K562 (cell line): Measurements from ENCODE around the gene LZTS2. TPM values are rescaled to one million over a fixed set of nuclear protein-coding genes. Genes with fewer than 3 reads are reported as not detected.

Source experiments
- BRF2 ChIP-seq: IDR thresholded peaks from 3 replicates; pipeline ENCODE4 v1.6.1; 2011; ENCODE audit warnings: borderline replicate concordance, mild to moderate bottlenecking; ENCODE audit not compliant: insufficient read length, insufficient read depth
- ELF2 ChIP-seq: fragments of 250-450 bp; sonication (Bioruptor Pico); IDR thresholded peaks from 2 replicates; pipeline ENCODE4 v1.5.0; 2021; ENCODE audit warnings: mild to moderate bottlenecking
- FOSL1 ChIP-seq: fragments of 200-800 bp; sonication (Bioruptor generic); conservative IDR thresholded peaks from 2 replicates; pipeline ENCODE4 v1.6.1; 2016; ENCODE audit warnings: missing genetic modification characterization, missing compliant biosample characterization
- HNRNPK ChIP-seq: fragments of 200-400 bp; formaldehyde crosslinking; IDR thresholded peaks from one replicate; pipeline ENCODE4 v1.6.1; 2018; ENCODE audit warnings: mild to moderate bottlenecking, low read depth, low read length; ENCODE audit not compliant: poor library complexity, severe bottlenecking
- MAFG ChIP-seq: fragments of 450-650 bp; conservative IDR thresholded peaks from 2 replicates; pipeline ENCODE4 v1.6.1; 2016; ENCODE audit warnings: missing genetic modification characterization, missing compliant biosample characterization
- MAZ ChIP-seq, 2 experiments: fragments of 450-650 bp in 1 of 2; sonication (generic) in 1 of 2; formaldehyde crosslinking; IDR thresholded peaks in 1 of 2; conservative IDR thresholded peaks in 1 of 2; 2 replicates each; pipeline versions ENCODE4 v1.4.0 to v1.5.0; 2020; ENCODE audit warnings: mild to moderate bottlenecking in 1 of 2, missing genetic modification reagents in 1 of 2
- SPI1 ChIP-seq: IDR thresholded peaks from 2 replicates; pipeline ENCODE4 v1.6.1; 2011; ENCODE audit warnings: low read depth, low read length, control low read depth, borderline replicate concordance
- ZBTB33 ChIP-seq: sonication (generic); formaldehyde crosslinking; IDR thresholded peaks from 2 replicates; pipeline ENCODE4 v1.8.1; 2023; ENCODE audit warnings: mild to moderate bottlenecking, missing genetic modification reagents
- ZNF143 ChIP-seq: sonication (generic); formaldehyde crosslinking; IDR thresholded peaks from 2 replicates; pipeline ENCODE4 v1.9.0; 2022; ENCODE audit warnings: mild to moderate bottlenecking, missing genetic modification reagents
- ZNF398 ChIP-seq: fragments of 250-450 bp; sonication (Bioruptor Pico); IDR thresholded peaks from 2 replicates; pipeline ENCODE4 v1.8.0; 2021; ENCODE audit warnings: moderate library complexity, mild to moderate bottlenecking, inconsistent platforms
- ZNF696 ChIP-seq: fragments of 250-450 bp; sonication (Bioruptor Pico); conservative IDR thresholded peaks from 2 replicates; pipeline ENCODE4 v1.4.0; 2020; ENCODE audit warnings: mild to moderate bottlenecking, moderate library complexity
- polyA plus RNA-seq, 8 experiments: library from polyadenylated mRNA; depleted of rRNA in 4 of 8; stranded (reverse) in 5 of 8; unstranded in 3 of 8; fragments of >200 nt; fragmentation: Nextera tagmentation in 2 of 8; fragmentation: Illumina TruSeq in 1 of 8; extraction: Ambion mirVana in 2 of 8; extraction: Trizol in 1 of 8; gene quantifications; 2 replicates each; pipeline versions ENCODE4 v1.2.1 to v1.2.3, GENCODE V29; 2011 to 2014; ENCODE audit warnings: inconsistent platforms in 1 of 8, missing spikeins in 1 of 8
- total RNA-seq, 7 experiments: library from RNA; depleted of rRNA in 6 of 7; stranded (reverse); fragments of >200 nt in 6 of 7; fragmentation: Illumina TruSeq in 2 of 7; extraction: Trizol in 2 of 7; gene quantifications; 2 replicates each; pipeline versions ENCODE4 v1.2.1 to v1.2.3, GENCODE V29; 2011 to 2021; ENCODE audit warnings: low replicate concordance in 1 of 7
- TF ChIP-seq, protein P1 (sequence below), 2 experiments: fragments of 150-350 bp in 1 of 2; IDR thresholded peaks; 2 replicates each; pipeline ENCODE4 v1.6.1; 2012 to 2016; ENCODE audit warnings: low read depth in 2 of 2, low read length in 2 of 2, mild to moderate bottlenecking in 1 of 2, moderate library complexity in 1 of 2
- TF ChIP-seq, protein P2 (sequence below), 3 experiments: IDR thresholded peaks in 2 of 3; conservative IDR thresholded peaks in 1 of 3; 2 replicates each; pipeline ENCODE4 v1.5.1; 2011 to 2012; ENCODE audit warnings: low read length in 3 of 3, mild to moderate bottlenecking in 3 of 3, control low read depth in 2 of 3, improper control_type of control experiment in 1 of 3, inconsistent platforms in 1 of 3, low read depth in 1 of 3, mixed read lengths in 1 of 3, moderate library complexity in 1 of 3; ENCODE audit not compliant: insufficient read depth in 2 of 3
- TF ChIP-seq, protein P3 (sequence below), 2 experiments: fragments of 450-650 bp in 1 of 2; sonication (generic) in 1 of 2; formaldehyde crosslinking in 1 of 2; IDR thresholded peaks in 1 of 2; conservative IDR thresholded peaks in 1 of 2; 2 replicates each; pipeline versions ENCODE4 v1.6.1 to v1.8.1; 2016 to 2023; ENCODE audit warnings: mild to moderate bottlenecking in 2 of 2, moderate library complexity in 2 of 2, inconsistent platforms in 1 of 2, missing genetic modification reagents in 1 of 2

Gene LZTS2
- total and polyA plus RNA-seq, 9 of the 15 experiments (the other 6 are each of a cell fraction or from before 2014, with no cell fraction given) = 0.23 to 42.5 (median 14.7) TPM

DNA sequence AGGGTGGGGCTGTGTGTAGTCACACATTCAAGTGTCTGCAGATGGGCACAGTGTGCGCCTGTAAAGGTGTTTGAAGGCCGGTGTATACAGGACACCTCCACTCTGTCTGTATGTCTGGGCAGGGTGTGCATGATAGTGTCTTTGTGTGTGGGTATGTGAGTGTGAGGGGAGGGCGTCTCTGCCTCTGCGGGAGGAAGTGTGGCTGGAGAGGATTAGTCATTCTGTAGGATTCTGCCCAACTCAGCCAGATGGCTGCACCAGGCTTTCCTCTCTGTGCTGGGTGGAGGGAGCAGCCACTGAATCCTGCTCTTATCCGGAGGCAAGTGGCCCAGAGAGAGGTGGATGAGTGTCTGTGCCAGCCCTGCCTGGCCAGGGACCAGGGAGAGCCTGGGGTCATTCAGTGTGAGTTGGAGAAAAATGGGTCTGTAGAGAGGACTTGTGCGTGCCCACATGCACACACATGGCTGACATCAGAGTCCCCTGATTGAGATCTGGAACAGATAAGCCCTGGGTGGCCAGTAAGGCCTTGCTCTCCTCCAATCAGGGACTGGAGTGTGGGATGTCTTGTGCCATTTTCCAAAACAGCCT is 33.1 kb downstream of the LZTS2 start (continued):
- TF ChIP-seq ZNF143 (no peak), FOSL1 (tag) (peak; percentile 77), SPI1 (peak; percentile 70; the same call in 1 of the 2 replicates), HNRNPK (no peak), MAZ (CRISPR knock-in tag; conservative IDR thresholded peaks at IDR 0.05 in 1 of 2, IDR thresholded peaks at IDR 0.05 in 1 of 2) (no peak), ELF2 (CRISPR knock-in tag) (no peak), BRF2 (no peak), ZBTB33 (CRISPR knock-in tag) (no peak), ZNF696 (CRISPR knock-in tag) (no peak), ZNF398 (CRISPR knock-in tag) (no peak), MAFG (tag) (no peak)
- TF ChIP-seq, protein P1, sequence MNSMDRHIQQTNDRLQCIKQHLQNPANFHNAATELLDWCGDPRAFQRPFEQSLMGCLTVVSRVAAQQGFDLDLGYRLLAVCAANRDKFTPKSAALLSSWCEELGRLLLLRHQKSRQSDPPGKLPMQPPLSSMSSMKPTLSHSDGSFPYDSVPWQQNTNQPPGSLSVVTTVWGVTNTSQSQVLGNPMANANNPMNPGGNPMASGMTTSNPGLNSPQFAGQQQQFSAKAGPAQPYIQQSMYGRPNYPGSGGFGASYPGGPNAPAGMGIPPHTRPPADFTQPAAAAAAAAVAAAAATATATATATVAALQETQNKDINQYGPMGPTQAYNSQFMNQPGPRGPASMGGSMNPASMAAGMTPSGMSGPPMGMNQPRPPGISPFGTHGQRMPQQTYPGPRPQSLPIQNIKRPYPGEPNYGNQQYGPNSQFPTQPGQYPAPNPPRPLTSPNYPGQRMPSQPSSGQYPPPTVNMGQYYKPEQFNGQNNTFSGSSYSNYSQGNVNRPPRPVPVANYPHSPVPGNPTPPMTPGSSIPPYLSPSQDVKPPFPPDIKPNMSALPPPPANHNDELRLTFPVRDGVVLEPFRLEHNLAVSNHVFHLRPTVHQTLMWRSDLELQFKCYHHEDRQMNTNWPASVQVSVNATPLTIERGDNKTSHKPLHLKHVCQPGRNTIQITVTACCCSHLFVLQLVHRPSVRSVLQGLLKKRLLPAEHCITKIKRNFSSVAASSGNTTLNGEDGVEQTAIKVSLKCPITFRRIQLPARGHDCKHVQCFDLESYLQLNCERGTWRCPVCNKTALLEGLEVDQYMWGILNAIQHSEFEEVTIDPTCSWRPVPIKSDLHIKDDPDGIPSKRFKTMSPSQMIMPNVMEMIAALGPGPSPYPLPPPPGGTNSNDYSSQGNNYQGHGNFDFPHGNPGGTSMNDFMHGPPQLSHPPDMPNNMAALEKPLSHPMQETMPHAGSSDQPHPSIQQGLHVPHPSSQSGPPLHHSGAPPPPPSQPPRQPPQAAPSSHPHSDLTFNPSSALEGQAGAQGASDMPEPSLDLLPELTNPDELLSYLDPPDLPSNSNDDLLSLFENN (IDR thresholded peaks at IDR 0.05; ENCODE audit: low read depth in 2 of 2, low read length in 2 of 2) = no peak
- TF ChIP-seq, protein P2, sequence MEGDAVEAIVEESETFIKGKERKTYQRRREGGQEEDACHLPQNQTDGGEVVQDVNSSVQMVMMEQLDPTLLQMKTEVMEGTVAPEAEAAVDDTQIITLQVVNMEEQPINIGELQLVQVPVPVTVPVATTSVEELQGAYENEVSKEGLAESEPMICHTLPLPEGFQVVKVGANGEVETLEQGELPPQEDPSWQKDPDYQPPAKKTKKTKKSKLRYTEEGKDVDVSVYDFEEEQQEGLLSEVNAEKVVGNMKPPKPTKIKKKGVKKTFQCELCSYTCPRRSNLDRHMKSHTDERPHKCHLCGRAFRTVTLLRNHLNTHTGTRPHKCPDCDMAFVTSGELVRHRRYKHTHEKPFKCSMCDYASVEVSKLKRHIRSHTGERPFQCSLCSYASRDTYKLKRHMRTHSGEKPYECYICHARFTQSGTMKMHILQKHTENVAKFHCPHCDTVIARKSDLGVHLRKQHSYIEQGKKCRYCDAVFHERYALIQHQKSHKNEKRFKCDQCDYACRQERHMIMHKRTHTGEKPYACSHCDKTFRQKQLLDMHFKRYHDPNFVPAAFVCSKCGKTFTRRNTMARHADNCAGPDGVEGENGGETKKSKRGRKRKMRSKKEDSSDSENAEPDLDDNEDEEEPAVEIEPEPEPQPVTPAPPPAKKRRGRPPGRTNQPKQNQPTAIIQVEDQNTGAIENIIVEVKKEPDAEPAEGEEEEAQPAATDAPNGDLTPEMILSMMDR (IDR thresholded peaks at IDR 0.05 in 2 of 3, conservative IDR thresholded peaks at IDR 0.05 in 1 of 3; ENCODE audit: insufficient read depth in 2 of 3, low read depth in 1 of 3, low read length in 3 of 3) = no peak
- TF ChIP-seq, protein P3, sequence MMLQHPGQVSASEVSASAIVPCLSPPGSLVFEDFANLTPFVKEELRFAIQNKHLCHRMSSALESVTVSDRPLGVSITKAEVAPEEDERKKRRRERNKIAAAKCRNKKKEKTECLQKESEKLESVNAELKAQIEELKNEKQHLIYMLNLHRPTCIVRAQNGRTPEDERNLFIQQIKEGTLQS (IDR thresholded peaks at IDR 0.05) = peak; percentile 58; the same call in 1 of the 2 replicates
- TF ChIP-seq, protein P3 (CRISPR knock-in tag; conservative IDR thresholded peaks at IDR 0.05) = no peak
